ENCODE measurements around the gene CEND1. TPM values are rescaled to one million over a fixed set of nuclear protein-coding genes. Genes with fewer than 3 reads are reported as not detected.

Gene CEND1
- 0.45 TPM for polyA plus RNA-seq (2012; ENCODE audit: insufficient read length, low read depth)

- TF ChIP-seq POLR2AphosphoS5 (IDR thresholded peaks at IDR 0.05; ENCODE audit: low read depth, low read length) (no peak), SIN3A (IDR thresholded peaks at IDR 0.05; ENCODE audit: borderline replicate concordance, insufficient read depth, low read length) (no peak), TAF1 (IDR thresholded peaks at IDR 0.05; ENCODE audit: borderline replicate concordance, insufficient read depth, low read length) (no peak), FOXP2 (optimal IDR thresholded peaks at IDR 0.05; ENCODE audit: borderline replicate concordance, extremely low read depth, extremely low read length, insufficient read depth) (no peak), REST (IDR thresholded peaks at IDR 0.05; ENCODE audit: insufficient read depth in 1 of 2, low read depth in 2 of 2, low read length in 2 of 2) (no peak)
These were observed at the start of gene CEND1 for GRCh38 chr11:789943-790342. Gene CEND1, minus strand, starts transcription at chr11:790090. Its CDS starts 1,514 bp downstream, at chr11:788576.

- TF ChIP-seq POLR2AphosphoS5 (IDR thresholded peaks at IDR 0.05; ENCODE audit: low read depth, low read length), result peak; percentile 57; the same call in 1 of the 2 replicates
- no peak for TF ChIP-seq TAF1 (IDR thresholded peaks at IDR 0.05; ENCODE audit: borderline replicate concordance, insufficient read depth, low read length)
These were observed 49.4 kb upstream of the CEND1 start for GRCh38 chr11:839280-839623.

- no peak; the same call in 1 of the 2 replicates for TF ChIP-seq POLR2AphosphoS5 (IDR thresholded peaks at IDR 0.05; ENCODE audit: low read depth, low read length)
- TF ChIP-seq REST (IDR thresholded peaks at IDR 0.05; ENCODE audit: insufficient read depth in 1 of 2, low read depth in 2 of 2, low read length in 2 of 2), result no peak
- TF ChIP-seq SIN3A (IDR thresholded peaks at IDR 0.05; ENCODE audit: borderline replicate concordance, insufficient read depth, low read length), result peak; percentile 14; the same call in 1 of the 2 replicates
These were observed 48.8 kb upstream of the CEND1 start for GRCh38 chr11:838441-839279.

GRCh38 chr11:837990-838307, 48.1 kb upstream of the CEND1 start:
- TF ChIP-seq TAF1 (IDR thresholded peaks at IDR 0.05; ENCODE audit: borderline replicate concordance, insufficient read depth, low read length) (no peak), POLR2AphosphoS5 (IDR thresholded peaks at IDR 0.05; ENCODE audit: low read depth, low read length) (peak; percentile 17)

- TF ChIP-seq FOXP2 (optimal IDR thresholded peaks at IDR 0.05; ENCODE audit: borderline replicate concordance, extremely low read depth, extremely low read length, insufficient read depth) (no peak), POLR2AphosphoS5 (IDR thresholded peaks at IDR 0.05; ENCODE audit: low read depth, low read length) (no peak; the same call in 1 of the 2 replicates), REST (IDR thresholded peaks at IDR 0.05; ENCODE audit: insufficient read depth in 1 of 2, low read depth in 2 of 2, low read length in 2 of 2) (no peak), TAF1 (IDR thresholded peaks at IDR 0.05; ENCODE audit: borderline replicate concordance, insufficient read depth, low read length) (no peak), SIN3A (IDR thresholded peaks at IDR 0.05; ENCODE audit: borderline replicate concordance, insufficient read depth, low read length) (no peak)
These were observed 47.5 kb upstream of the CEND1 start for GRCh38 chr11:837189-837989.

- TF ChIP-seq FOXP2 (optimal IDR thresholded peaks at IDR 0.05; ENCODE audit: borderline replicate concordance, extremely low read depth, extremely low read length, insufficient read depth) (no peak), POLR2AphosphoS5 (IDR thresholded peaks at IDR 0.05; ENCODE audit: low read depth, low read length) (0 out of 2 replicates have a peak, but pooled peaks have one; percentile 31)
These were observed 46.8 kb upstream of the CEND1 start for GRCh38 chr11:836700-837099.

Measured in PFSK-1 (cell line).